ENCODE data around the gene DRD4. TPM values are rescaled to one million over a fixed set of nuclear protein-coding genes. Genes with fewer than 3 reads are reported as not detected.

Gene DRD4
- total RNA-seq, 1 experiment from 2014 or later: 0.11 TPM

GRCh38 chr11:641806-642370 is 4.8 kb downstream of the DRD4 start:
- Histone ChIP-seq H3K9me3 (ENCODE audit: low read length) (no peaks in the 10 kb centered on the region), H3K27me3 (ENCODE audit: low read length) (no peaks in the 10 kb centered on the region), H3K4me1 (ENCODE audit: insufficient read depth, low read length) (no peaks in the 10 kb centered on the region), H3K4me3 (ENCODE audit: low read length) (no peak overlapping the region), H2AFZ (ENCODE audit: low read length) (no peak overlapping the region), H3K9ac (ENCODE audit: low read length) (no peak overlapping the region), H3K9me2 (replicated peaks; ENCODE audit: low read length) (no peaks in the 10 kb centered on the region), H3K27ac (ENCODE audit: low read length) (no peak overlapping the region), H4K20me1 (ENCODE audit: low read length) (no peaks in the 10 kb centered on the region), H3K36me3 (ENCODE audit: low read depth, low read length) (no peaks in the 10 kb centered on the region), H3K79me2 (ENCODE audit: low read length) (no peaks in the 10 kb centered on the region), H3K4me2 (ENCODE audit: low read length) (no peak overlapping the region), H3F3A (ENCODE audit: low read length, unreplicated experiment) (no peaks in the 10 kb centered on the region)
- TF ChIP-seq EZH2phosphoT487 (IDR thresholded peaks at IDR 0.05; ENCODE audit: borderline replicate concordance, low read length): no peak
- TF ChIP-seq EZH2 (IDR thresholded peaks at IDR 0.05; ENCODE audit: low read length, unreplicated experiment): no peak
- TF ChIP-seq CTCF (conservative IDR thresholded peaks at IDR 0.05; ENCODE audit: low read depth, low read length): no peak
- ATAC-seq: no peak
- no peak for DNase-seq
- intact Hi-C loops (cut with micrococcal nuclease): no loop called here
- BruUV-seq (replicated peaks): no TSS peak
- POLR2A ChIA-PET (ENCODE audit: unreplicated experiment): no interaction called here
- CTCF ChIA-PET: no interaction called here

GRCh38 chr11:643366-643765 is 6.3 kb downstream of the DRD4 start:
- CTCF ChIA-PET: no interaction called here
- H3K9me3 ChIP-seq (ENCODE audit: low read length): no peaks in the 10 kb centered on the region
- no peak overlapping the region for H3K27ac ChIP-seq (ENCODE audit: low read length)
- no peak overlapping the region for H3K4me2 ChIP-seq (ENCODE audit: low read length)
- intact Hi-C loops (cut with micrococcal nuclease): no loop called here
- no peak overlapping the region for H3K9ac ChIP-seq (ENCODE audit: low read length)
- H3K36me3 ChIP-seq (ENCODE audit: low read depth, low read length): no peaks in the 10 kb centered on the region
- H4K20me1 ChIP-seq (ENCODE audit: low read length): no peaks in the 10 kb centered on the region
- no peaks in the 10 kb centered on the region for H3K27me3 ChIP-seq (ENCODE audit: low read length)
- ATAC-seq (no peak), DNase-seq (no peak)
- H3K4me3 ChIP-seq (ENCODE audit: low read length): no peak overlapping the region
- POLR2A ChIA-PET (ENCODE audit: unreplicated experiment): no interaction called here
- TF ChIP-seq EZH2 (IDR thresholded peaks at IDR 0.05; ENCODE audit: low read length, unreplicated experiment): no peak
- TF ChIP-seq EZH2phosphoT487 (IDR thresholded peaks at IDR 0.05; ENCODE audit: borderline replicate concordance, low read length): no peak
- TF ChIP-seq CTCF (conservative IDR thresholded peaks at IDR 0.05; ENCODE audit: low read depth, low read length): no peak
- no peaks in the 10 kb centered on the region for H3K9me2 ChIP-seq (replicated peaks; ENCODE audit: low read length)
- no peaks in the 10 kb centered on the region for H3K4me1 ChIP-seq (ENCODE audit: insufficient read depth, low read length)
- no peaks in the 10 kb centered on the region for H3F3A ChIP-seq (ENCODE audit: low read length, unreplicated experiment)
- no TSS peak for BruUV-seq (replicated peaks)
- H3K79me2 ChIP-seq (ENCODE audit: low read length): no peaks in the 10 kb centered on the region
- no peak overlapping the region for H2AFZ ChIP-seq (ENCODE audit: low read length)

DNA sequence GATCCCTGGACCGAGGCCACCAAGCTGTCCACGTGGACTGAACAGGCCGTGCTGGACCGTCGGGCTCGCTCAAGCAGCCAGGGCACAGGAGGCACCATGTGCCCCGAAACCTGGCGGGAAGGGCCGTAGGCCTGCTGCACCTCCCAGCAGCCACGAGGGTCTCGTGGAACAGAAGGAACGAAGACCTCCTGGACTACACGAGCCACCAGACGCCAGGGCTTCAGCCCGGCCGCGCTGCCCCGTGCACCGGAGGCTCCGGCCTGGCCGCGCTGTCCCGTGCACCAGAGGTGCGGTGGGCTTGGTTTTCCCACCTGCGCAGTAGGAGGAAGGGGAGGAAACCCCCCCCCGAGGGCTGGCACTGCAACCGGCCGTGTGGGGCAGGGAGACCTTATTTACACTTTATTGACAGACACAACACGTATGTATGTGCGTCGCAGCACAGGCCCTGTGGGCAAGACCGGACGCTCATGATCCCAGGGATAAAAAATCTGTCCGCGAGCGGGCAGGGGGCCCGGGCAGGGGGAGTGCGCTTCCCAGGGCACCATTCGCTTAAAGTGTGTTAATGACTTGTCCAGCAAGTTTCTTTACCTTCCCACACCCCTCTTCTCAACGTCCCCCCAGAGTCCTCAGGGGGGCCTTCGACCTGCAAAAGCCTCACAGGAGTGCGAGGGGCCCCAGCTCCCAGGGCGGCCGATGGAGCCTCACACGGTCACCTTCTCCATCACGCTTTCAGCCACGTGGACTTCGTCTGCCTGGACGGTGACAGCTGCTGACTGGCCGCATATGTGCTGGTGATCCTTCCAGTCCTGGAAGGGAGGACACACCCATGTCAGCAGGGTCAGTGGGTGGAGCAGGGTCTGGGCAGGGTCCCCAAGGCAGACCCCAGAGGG is 7.0 kb downstream of the DRD4 start:
- Histone ChIP-seq H3K9me2 (replicated peaks; ENCODE audit: low read length) (no peaks in the 10 kb centered on the region), H3K9me3 (ENCODE audit: low read length) (no peaks in the 10 kb centered on the region), H3K9ac (ENCODE audit: low read length) (no peak overlapping the region), H3F3A (ENCODE audit: low read length, unreplicated experiment) (no peaks in the 10 kb centered on the region), H3K36me3 (ENCODE audit: low read depth, low read length) (no peaks in the 10 kb centered on the region), H3K79me2 (ENCODE audit: low read length) (no peaks in the 10 kb centered on the region), H3K4me1 (ENCODE audit: insufficient read depth, low read length) (no peaks in the 10 kb centered on the region), H3K4me2 (ENCODE audit: low read length) (no peak overlapping the region), H3K27me3 (ENCODE audit: low read length) (no peaks in the 10 kb centered on the region), H4K20me1 (ENCODE audit: low read length) (no peaks in the 10 kb centered on the region), H3K4me3 (ENCODE audit: low read length) (no peak overlapping the region), H3K27ac (ENCODE audit: low read length) (no peak overlapping the region), H2AFZ (ENCODE audit: low read length) (no peak overlapping the region)
- ChIA-PET POLR2A (ENCODE audit: unreplicated experiment) (no interaction called here), CTCF (no interaction called here)
- BruUV-seq (replicated peaks): no TSS peak
- TF ChIP-seq EZH2phosphoT487 (IDR thresholded peaks at IDR 0.05; ENCODE audit: borderline replicate concordance, low read length): no peak
- no peak for TF ChIP-seq CTCF (conservative IDR thresholded peaks at IDR 0.05; ENCODE audit: low read depth, low read length)
- TF ChIP-seq EZH2 (IDR thresholded peaks at IDR 0.05; ENCODE audit: low read length, unreplicated experiment): no peak
- DNase-seq (no peak), ATAC-seq (no peak)
- intact Hi-C loops (cut with micrococcal nuclease): no loop called here
